Panc1 (cell line): Measurements from ENCODE around the gene CWC27.

Source experiments
- CTCF ChIP-seq: fragments of 450-650 bp; IDR thresholded peaks from 2 replicates; pipeline ENCODE4 v1.5.1; 2017; ENCODE audit warnings: mild to moderate bottlenecking
- POLR2AphosphoS5 ChIP-seq: IDR thresholded peaks from 2 replicates; pipeline ENCODE4 v1.6.1; 2012; ENCODE audit warnings: mild to moderate bottlenecking, low read depth, low read length, moderate library complexity
- REST ChIP-seq, 2 experiments: IDR thresholded peaks; 2 replicates each; pipeline ENCODE4 v1.6.1; 2011 to 2012; ENCODE audit warnings: low read depth in 2 of 2, control low read depth in 1 of 2, low read length in 1 of 2, mild to moderate bottlenecking in 1 of 2, moderate library complexity in 1 of 2; ENCODE audit not compliant: insufficient read depth in 1 of 2
- SIN3A ChIP-seq: IDR thresholded peaks from 2 replicates; pipeline ENCODE4 v1.6.1; 2012; ENCODE audit warnings: low read depth, mild to moderate bottlenecking, low read length, moderate library complexity, borderline replicate concordance; ENCODE audit not compliant: insufficient read depth

- no peak for TF ChIP-seq CTCF
- no peak for TF ChIP-seq POLR2AphosphoS5
- no peak for TF ChIP-seq SIN3A
- no peak for TF ChIP-seq REST (IDR thresholded peaks at IDR 0.05; ENCODE audit: insufficient read depth in 1 of 2, low read depth in 2 of 2, low read length in 1 of 2)
These were observed 292.7 kb downstream of the CWC27 start for GRCh38 chr5:65061250-65061973.
